HS-27A (cell line): ENCODE results near the gene PELI2.
A peak's percentile ranks its signal among the peaks of the same experiment; 100 is the strongest.

Experiments used
- DNase-seq: peaks from one replicate; pipeline ENCODE4 v3.0.0-alpha.2; 2012; ENCODE audit warnings: low read depth, missing footprints

Gene PELI2

DNA sequence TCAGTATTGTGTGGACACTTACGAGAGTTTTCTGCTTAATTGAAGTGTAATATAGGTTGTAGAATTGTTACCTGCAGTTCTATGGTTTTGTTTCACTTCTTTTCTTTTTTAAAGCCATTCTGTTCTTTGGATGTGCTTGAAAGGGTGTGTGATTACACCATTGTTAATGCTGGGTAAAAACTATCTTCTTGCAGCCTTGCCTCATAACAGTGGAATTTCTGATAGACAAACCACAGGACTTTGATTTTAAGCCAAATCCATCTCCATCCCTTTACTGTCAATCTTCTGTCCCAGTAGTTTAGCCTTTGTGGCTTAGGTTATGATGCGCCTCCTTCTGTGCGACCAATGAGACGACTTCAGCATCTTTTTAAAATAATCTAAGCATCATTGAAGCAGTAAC is 182.3 kb downstream of the PELI2 start:
- DNase-seq, result peak; percentile 22

DNA sequence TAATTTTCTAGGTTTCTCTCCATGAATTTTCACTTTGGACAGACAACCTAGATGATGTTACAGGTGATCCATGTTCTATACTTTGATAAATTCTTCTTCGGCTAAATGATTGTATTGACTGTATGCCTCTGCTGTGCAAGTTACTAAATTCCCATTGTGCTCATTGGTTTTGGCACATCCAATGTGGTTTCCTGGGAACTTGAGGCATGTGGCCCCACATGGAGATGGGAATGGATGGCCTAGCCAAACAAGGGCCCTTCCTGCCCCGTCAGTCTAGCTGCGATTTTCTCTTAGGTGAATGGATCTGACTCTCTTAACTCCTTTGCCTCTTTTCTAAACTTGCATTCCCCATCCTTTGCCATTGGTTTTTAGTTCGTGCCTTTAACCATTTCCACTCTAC is 186.2 kb downstream of the PELI2 start:
- DNase-seq, result no peak

DNA sequence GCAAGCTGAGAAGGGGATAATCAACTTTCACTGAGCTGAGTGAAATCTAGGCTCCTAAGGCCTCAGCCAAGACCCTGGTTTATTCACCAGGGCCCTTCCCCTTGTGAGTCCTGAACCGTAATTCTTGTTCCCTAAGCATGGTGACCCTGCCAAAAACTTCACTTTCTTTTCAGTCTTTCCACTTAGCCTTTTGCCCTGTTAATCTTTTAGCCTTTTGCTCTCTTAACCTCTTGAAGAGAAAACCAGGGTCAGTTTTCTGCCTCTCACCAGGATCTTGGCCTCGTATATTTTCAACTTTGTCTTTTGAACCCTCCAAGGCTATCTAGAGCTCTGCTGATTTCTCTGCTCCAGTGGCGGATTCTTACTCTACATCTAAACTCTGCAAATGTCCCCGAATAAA is 191.0 kb downstream of the PELI2 start:
- DNase-seq, result no peak

DNA sequence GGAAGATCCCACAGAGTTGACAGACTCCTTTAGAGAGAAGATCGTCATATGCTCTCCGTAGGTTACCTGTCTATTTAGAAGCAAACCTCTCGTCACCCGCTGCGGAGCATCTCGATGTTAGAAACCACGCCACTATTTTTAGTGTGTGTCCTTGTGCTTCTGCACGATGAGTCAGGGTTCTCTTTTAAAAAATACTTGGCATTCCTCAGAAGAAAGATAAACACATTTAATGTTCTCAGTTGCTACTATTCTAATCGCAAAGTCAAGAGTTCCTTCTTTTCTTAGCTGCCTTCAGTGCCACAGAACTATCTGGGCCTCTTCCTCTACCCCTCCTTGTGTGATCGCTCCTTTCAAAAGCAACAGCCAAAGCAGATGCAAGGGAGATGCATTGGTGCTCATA is 192.4 kb downstream of the PELI2 start:
- DNase-seq, result no peak

DNA sequence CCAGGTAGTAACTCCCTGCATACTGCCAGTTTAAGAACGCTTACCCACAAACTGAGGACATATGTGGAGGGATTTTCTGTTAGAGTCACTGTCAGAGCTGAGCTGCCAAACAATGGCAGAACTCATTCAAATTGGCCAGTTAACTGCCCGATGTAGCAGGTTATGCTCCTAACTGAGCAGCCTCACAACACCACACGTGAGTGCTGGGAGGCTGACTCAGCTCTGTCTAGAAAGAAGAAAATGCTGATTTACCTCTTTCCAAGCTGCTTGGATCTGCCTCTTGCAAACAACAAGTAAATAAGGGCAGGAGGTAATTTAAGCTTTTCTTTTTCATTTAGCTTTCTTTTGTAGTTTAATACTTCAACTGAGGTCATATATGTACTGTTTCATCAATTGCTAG is 195.6 kb downstream of the PELI2 start:
- DNase-seq, result no peak

DNA sequence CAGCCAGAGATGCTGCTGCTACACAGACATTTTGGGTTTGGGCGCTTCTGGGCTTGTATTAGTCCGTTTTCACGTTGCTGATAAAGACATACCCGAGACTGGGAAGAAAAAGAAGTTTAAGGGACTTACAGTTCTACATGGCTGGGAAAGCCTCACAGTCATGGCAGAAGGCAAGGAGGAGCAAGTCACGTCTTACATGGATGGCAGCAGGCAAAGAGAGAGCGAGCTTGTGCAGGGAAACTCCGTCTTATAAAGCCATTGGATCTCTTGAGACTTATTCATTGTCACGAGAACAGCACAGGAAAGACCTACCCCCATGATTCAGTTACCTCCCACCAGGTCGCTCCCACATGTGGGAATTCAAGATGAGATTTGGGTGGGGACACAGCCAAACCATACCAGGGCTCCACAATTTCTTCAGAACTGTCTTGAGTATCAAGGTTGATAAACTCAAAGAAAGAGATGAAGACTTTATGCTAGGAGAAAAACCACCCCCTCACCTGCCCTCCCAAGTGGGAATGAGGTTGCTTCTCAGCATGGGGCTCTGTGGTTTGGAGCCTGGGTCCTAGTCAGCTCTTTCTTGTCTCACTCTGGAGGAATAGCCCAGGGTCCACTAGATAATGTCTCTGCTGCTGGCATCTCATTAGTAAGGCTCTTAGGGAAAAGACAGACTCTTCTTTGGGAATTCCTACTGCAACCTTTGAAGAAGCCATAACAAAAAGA is 200.3 kb downstream of the PELI2 start:
- DNase-seq, result no peak

DNA sequence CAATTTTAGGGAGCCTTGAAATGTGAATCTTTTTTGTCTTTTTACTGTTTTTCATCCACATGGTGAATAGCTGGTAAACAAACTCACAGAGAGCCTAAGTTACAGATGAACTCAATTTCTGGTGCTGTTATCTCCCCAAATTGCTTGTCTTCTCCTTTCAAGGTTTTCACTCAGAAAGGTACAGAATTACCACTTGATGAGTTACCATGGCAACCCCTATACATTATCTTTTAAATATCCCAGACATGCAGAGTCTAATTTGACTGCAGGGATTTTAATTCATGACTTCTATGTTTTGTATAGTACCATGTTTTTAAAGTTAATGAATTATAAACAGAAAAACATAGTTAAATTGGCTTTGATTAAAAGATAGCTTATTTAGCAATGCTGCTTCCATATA is 203.7 kb downstream of the PELI2 start:
- no peak for DNase-seq

DNA sequence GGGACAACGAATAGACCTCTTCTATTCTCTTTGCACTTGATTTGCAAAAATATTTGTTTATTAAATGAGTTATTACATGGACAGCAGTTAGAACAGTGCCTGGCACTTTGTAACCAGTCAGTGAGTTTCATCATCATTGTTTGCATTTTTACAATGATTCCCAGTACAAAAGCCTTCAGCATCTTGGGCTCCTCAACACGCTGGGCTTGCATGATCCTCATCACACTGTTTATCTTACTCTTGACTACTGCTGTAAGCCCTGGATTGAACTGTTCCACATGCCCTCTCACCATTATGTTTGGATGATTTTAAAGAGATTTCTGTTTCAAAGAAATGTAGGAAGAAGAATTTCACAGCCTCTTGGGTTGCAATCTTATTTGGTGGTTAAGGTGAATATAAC is 204.3 kb downstream of the PELI2 start:
- no peak for DNase-seq

DNA sequence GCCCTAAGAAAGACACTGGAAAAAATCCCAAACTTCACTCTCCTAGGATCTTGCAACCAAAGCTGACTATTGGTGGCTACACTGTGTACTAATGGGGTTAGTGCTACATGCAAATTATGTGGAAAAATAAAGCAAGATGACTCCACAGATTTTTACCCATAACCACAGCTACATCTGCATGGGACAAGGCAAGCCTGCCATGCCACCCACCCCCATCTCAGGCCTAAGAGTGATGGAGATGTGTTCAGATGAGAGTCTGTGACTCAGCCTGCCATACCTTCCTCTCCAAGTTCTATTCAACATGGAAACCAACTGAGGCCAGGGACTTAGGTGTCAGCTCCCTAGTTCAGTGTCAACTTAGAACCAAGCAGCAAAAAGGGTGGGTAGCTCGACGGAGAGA is 206.2 kb downstream of the PELI2 start:
- no peak for DNase-seq

DNA sequence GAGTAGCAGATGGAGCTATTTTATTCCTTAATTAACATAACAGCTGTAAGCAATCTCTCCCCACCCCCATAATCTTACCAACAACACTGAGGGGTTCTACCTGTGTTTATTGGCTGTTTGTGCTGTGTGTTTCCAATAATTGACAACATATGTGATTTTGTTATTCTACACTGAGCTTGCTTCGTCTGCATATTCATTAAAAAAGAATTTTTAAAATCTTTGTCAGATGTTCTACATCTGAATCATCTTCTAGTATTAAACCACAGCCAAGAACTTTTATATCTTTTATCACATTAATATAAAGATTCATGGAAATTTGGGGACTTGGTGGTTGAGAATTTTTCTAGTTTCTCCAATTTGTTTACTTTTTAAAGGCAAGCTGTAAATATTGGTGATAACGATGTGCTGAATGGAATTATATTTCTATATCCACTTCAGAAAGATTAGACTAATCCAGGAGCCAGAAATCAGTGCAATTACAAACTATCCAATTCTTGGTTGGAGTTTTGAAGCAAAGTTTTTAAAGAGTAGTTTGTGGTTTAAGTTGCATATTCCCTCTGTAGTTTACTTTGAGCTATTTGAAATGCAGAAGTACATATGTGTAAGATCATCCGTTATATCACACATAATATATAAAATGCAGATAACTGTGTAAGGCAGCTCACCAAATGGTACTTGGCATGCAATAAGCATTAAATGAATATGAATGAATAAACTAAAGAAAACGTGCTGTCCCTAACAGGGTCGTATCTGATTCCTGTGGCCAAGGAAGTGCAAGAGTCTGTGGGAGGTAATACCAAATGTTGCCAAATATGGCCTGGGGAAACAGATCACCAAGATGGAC is 206.9 kb downstream of the PELI2 start:
- no peak for DNase-seq

DNA sequence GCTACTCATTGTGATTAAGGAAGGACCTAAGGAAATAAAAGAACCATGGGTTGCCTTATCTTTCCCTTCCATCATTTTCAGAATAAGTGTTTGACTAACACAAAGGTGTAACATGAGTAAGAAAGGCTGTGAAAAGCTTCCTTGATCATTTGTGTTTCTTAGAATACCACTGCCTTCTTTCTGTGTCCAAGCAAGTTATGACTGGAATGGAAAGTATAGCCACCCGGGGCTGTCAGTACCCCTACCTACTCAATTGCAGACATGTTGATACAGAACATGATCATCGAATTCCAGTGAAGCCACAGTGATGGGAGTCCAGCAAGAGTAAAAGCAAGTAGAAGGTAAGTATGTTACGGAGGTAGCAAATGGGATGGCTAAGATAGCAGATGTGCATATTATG is 209.8 kb downstream of the PELI2 start:
- no peak for DNase-seq

DNA sequence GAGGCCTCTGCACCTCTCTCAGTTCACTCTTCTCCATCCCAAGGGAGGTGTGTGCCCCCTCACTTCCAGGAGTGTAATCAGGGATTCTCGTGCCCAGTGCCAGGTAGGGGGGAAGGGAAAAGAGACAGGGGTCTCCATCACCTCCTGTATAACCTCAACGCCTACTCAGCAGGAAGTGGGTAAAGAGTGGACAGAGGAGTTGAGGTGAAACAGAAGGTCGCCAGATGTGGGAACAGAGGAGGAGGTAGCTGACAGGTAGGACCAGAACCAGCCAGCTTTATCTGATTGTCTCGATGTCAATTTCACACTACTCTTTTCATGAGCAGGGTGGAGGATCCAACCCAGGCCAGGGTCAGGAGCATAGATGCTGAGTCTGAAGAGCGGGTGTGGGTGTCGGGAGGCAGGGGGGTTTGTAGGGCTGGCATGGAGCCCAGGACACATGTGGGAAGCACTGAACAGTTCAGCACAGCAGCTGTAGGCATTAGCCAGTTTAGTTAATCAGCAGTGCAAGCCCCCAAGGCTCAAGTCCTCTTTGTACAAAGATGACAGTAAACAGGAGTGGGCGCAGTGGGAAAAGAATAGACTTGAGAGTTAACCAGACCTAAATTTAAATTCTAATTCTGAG is 213.5 kb downstream of the PELI2 start:
- no peak for DNase-seq

DNA sequence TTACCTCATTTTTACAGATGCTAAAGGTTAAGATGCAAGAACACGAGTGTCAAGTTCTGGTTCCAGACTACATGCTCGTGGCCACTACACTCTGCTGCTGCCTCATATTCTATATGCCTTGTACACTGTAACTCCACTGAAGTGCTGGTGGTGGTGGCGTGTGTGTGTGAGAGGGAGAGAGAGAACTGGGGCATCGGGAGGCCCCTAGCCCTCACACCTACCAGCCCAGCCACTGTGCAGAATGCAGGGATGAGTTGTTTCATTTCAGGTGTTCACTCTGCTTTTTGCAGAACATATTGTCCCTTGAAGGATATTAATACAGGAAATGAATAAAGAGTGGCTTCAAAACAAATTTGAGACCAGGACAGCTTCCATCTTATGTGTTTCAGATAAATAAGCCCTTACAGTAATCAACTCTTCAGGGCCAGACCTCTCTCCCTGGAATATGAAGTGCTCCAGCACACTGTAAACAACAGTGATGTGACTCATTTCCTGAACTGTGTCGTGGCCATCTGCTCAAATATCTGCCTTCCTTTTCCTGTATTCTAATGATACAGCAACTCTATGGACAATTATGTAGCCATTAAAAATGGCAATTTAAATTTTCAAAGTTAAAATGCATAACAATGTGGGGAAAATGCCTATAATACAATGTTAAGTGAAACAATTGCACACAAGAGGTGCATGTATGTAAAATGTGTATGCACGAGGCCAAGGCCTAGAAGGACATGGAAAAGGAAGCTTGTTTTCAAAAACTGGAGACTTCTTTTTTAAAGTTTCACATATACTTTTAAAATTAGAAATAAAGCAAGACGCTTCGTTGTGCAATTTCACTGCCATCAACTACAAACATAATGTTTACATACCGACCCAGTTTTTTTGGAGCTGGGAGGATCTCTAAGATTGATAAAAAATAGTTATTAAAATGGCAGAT is 215.4 kb downstream of the PELI2 start:
- DNase-seq, result no peak

DNA sequence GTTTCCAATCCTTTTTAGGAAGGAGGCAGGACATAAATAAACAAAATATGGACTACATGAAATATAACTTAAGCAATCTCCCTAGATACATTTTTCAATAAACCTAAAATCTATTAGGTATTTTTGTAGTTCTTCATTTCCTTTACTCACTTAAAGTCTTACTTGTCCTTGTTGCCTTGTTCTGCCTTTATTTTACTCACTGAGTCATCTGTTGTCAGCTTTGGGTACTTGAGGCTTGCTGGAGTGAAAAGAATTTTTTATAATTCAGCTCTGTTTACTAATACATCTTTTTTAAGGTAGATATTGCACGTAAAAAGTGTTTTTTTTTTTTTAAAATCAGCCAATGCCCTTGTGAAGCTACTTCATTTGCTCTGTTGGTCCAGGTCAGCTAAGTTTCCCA is 216.2 kb downstream of the PELI2 start:
- DNase-seq, result no peak

DNA sequence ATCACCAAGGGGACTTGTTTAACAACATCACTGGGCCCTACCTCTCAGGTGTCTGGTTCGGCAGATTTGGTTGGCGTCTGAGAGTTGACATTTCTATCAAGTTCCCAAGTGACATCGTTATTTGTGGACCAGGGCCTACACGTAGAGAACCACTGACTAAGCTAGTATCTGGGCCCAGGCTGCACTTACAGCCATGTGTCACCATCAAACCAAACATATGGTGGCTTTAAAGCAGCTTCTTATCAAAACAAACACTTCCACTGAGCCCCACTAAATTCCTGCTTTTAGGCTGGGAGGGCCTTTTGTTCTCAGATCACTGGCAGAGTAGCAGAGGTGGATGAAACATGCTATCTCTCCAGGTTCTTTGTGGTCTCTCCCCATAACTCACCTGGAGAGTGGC is 220.5 kb downstream of the PELI2 start:
- no peak for DNase-seq

DNA sequence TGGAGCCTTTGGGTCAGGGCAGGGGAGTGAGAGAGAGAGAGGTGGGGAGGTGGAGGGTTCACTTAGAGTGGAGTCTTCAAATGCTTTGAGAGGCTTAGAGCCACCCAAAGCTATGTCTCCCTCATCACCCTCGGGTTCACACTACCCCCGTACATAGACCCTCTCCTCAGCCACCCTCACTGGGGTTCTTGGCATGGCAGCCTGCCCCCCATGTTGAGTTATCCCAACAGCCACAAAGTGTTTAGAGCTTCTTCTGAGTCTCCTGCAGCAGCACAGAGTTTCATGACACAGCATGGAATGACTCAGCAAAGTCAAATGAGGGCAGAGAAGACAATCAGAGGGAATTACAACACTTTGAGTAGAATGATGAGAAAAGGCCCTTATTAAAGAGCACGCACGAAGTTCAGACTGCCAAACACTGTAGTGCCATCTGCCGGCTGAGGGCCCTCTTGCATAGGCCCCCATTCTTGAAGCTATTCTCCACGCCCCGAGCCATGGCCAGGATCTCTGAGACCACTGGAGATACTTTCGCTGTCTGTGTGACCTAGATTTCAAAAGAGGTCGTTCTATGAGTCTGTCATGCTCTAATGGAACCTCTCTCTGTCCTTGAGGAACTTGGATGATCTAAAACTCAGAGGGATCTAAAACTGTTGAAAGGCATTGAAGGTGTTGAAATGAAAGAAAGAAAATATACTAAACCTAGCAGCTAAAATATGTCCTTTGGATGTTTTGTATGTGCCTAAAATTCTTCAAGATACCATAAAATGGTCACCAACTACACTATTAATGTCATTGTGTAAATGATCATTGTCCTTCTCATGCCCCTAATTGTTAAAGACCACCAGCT is 221.9 kb downstream of the PELI2 start:
- DNase-seq, result peak; percentile 63

DNA sequence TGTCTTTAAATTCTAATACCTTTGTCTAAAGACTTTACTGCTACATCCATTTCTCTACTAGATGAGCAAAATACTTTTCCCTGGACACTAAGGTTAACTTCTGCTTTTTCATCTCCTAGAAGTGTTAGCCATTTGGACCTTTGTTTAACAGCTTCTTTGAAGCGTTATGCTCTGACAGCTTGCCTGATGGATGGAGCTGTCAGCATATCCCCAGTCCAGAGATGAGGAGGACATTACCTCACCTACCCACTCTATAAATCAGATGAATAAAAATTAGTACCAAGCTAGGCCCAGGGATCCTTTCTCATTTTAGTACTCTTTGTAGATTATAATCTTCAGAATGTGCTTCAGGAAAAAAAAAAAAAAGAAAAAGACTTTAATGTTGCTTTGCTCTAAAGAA is 222.7 kb downstream of the PELI2 start:
- DNase-seq, result no peak

DNA sequence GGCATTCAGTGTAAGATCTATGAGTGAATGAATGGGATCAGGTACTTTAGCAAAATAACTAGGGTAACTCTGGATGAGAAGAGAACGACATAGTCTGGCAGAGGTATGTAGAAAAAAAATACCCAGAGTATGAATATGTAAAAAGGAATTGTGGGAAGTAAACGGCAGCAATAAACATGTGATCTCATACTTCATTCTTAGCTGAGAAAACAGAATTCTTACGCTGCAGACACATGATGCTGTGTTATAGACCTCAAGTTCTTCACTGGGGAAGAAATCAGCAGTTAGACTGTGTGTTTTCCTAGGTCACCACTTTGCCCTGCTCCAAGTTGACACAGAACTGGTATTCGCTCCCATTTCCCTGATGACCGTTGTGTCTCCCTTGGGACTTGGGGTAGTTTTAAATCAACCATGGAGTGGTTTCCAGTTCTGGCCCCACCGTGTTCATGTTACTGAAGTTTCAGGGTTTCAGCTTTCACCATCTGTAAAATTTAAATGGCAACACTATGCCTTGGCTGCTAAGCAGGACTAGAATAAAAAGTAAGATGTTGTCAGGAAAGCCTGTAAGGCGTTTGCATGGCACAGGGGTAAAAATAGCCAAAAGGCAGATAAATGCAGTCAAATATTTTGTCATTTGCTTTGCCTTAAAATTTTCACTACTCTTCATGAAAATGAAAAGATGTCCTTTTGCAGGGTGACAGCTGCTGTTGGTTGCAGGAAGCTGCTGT is 223.7 kb downstream of the PELI2 start:
- DNase-seq, result no peak

DNA sequence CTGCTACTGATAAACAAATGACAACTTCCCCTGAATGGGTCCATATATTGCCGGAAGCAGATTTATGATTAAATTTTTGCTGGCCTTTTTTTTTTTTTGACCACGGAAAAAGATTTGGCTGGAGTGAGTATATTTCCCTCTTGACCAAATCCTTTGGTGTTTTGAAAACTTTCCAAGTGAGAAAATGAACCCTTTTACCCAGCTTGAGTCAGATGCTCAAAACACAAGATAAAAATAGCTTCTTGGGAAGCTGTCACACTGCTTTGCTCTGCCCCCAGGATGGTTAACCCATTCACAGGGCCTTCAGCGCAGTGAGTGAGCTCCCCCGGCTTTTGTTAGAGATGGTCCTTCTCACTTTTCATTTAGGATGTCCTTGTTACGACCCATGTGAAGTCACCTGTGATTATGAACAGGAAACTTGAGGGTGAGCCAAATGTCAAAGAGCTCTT is 224.3 kb downstream of the PELI2 start:
- DNase-seq, result no peak

DNA sequence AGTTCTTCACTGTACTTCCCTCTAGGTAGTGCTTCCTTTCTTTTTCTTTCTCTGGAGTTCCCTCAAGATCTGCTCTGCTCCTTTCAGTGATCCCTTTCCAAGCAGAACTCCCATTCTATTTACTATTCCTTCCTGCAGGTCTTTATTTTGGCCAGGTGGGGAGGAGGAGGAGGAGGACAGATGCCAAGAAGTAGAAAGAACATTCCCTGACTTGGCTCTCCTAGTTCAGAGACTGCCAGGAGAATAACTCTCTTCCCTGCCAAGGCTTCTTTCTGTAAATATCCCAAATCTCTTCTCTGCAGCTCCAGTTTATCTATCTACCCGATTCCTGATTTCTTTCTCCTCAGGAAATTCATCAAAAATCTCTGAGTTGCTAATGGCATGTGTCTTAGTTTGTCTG is 231.7 kb downstream of the PELI2 start:
- no peak for DNase-seq
